BJ (cell line): Measurements from ENCODE around the gene KCNJ6. TPM values are rescaled to one million over a fixed set of nuclear protein-coding genes. Genes with fewer than 3 reads are reported as not detected.
"Not testable (repeated sequence)": the region's sequence is repeated elsewhere in the genome, so short reads cannot be mapped to it uniquely, and the experiment has no call there.

ENCODE experiments used
- CTCF ChIA-PET: fragments of 350-600 bp; formaldehyde crosslinking; extraction: SDS; loops from one replicate; lab custom pipeline; 2021; ENCODE audit warnings: antibody characterized with exemption, inconsistent platforms; lab: Yijun Ruan, JAX
- POLR2A ChIA-PET: fragments of 300-600 bp; sonication (Branson Sonifier 250); formaldehyde crosslinking; extraction: SDS; loops from one replicate; lab custom pipeline; 2021; ENCODE audit warnings: antibody characterized with exemption; lab: Charles Lee
- DNase-seq: peaks from one replicate; pipeline ENCODE4 v3.0.0-alpha.2; 2011; ENCODE audit warnings: low read depth
- H3K27me3 ChIP-seq: 2 replicates; pipeline ENCODE4 v1.6.0; 2011; ENCODE audit warnings: low read length; ENCODE audit not compliant: control insufficient read depth, insufficient read depth
- H3K36me3 ChIP-seq: 2 replicates; pipeline ENCODE4 v1.5.1; 2011; ENCODE audit warnings: low read length; ENCODE audit not compliant: control insufficient read depth, insufficient read depth
- H3K4me3 ChIP-seq: 2 replicates; pipeline ENCODE4 v1.5.1; 2011; ENCODE audit warnings: low read depth, mild to moderate bottlenecking, control low read depth, low read length
- CTCF ChIP-seq: IDR thresholded peaks from 2 replicates; pipeline ENCODE4 v1.5.1; 2011; ENCODE audit warnings: low read depth, mild to moderate bottlenecking, control low read depth, inconsistent platforms, low read length, moderate library complexity; ENCODE audit not compliant: insufficient read depth
- polyA plus RNA-seq: library from polyadenylated mRNA; depleted of rRNA; stranded (reverse); fragments of >200 nt; gene quantifications from 2 replicates; pipeline ENCODE4 v1.2.3, GENCODE V29; 2011

KCNJ6 gene
- polyA plus RNA-seq, 1 experiment: 0.01 TPM

GRCh38 chr21:37937668-37938067, 21.4 kb upstream of the KCNJ6 start:
- no peak overlapping the region for H3K4me3 ChIP-seq

GRCh38 chr21:37936010-37936785, 19.9 kb upstream of the KCNJ6 start:
- Histone ChIP-seq H3K27me3 (no peaks in the 10 kb centered on the region), H3K36me3 (no peaks in the 10 kb centered on the region), H3K4me3 (no peak overlapping the region)
- no peak for TF ChIP-seq CTCF
- DNase-seq: no peak
- POLR2A ChIA-PET: no interaction called here
- CTCF ChIA-PET: no interaction called here

More at GRCh38 chr21:37937668-37938067, 21.4 kb upstream of the KCNJ6 start:
- TF ChIP-seq CTCF: no peak
- Histone ChIP-seq H3K36me3 (no peaks in the 10 kb centered on the region), H3K27me3 (no peaks in the 10 kb centered on the region)
- ChIA-PET CTCF (no interaction called here), POLR2A (no interaction called here)
- no peak for DNase-seq

- no peak for DNase-seq
- ChIA-PET CTCF (no interaction called here), POLR2A (no interaction called here)
- Histone ChIP-seq H3K36me3 (no peaks in the 10 kb centered on the region), H3K27me3 (no peaks in the 10 kb centered on the region), H3K4me3 (no peak overlapping the region)
- no peak for TF ChIP-seq CTCF
Observed at GRCh38 chr21:37932936-37933335, 16.7 kb upstream of the KCNJ6 start.

GRCh38 chr21:37927711-37928110, 11.5 kb upstream of the KCNJ6 start:
- Histone ChIP-seq H3K4me3 (no peak overlapping the region), H3K27me3 (no peaks in the 10 kb centered on the region), H3K36me3 (no peaks in the 10 kb centered on the region)
- CTCF ChIA-PET: interaction anchor here (1.4 kb wide), 1 partner anchor 169 kb away, joined by 3 read pairs; no protein-coding TSS in a partner anchor
- no peak for TF ChIP-seq CTCF
- POLR2A ChIA-PET: no interaction called here
- no peak for DNase-seq

GRCh38 chr21:37921091-37921490, 4.8 kb upstream of the KCNJ6 start:
- ChIA-PET POLR2A (no interaction called here), CTCF (interaction anchor here (0.6 to 2.0 kb wide), 6 partner anchors 94 to 434 kb away, joined by 3 to 7 read pairs (median 4); no protein-coding TSS in a partner anchor)
- H3K4me3 ChIP-seq: no peak overlapping the region
- no peak for DNase-seq
- no peak for TF ChIP-seq CTCF
- H3K36me3 ChIP-seq: no peaks in the 10 kb centered on the region
- peaks cover 2% of the 10 kb centered on the region for H3K27me3 ChIP-seq

GRCh38 chr21:37920302-37920701, 4.0 kb upstream of the KCNJ6 start:
- H3K4me3 ChIP-seq, POLR2A ChIA-PET, H3K36me3 ChIP-seq, DNase-seq, H3K27me3 ChIP-seq: not testable (repeated sequence)
- CTCF ChIA-PET: interaction anchor here (1.9 to 5.3 kb wide), 3 partner anchors 162 to 435 kb away, joined by 5 to 42 read pairs (median 6); no protein-coding TSS in a partner anchor
